Anterior cingulate cortex (tissue), 58 donors: ENCODE measurements around the gene CLSTN1.
A peak's percentile ranks its signal among the peaks of the same experiment; 100 is the strongest.

Experiments
- DNase-seq, 58 donors: peaks; one replicate each; lab custom pipeline; 2025; lab: John Stamatoyannopoulos, UW

The CLSTN1 gene

GRCh38 chr1:9852410-9853248 lies 28.9 kb upstream of the CLSTN1 start:
- DNase-seq: peak in 46 of 58 donors; percentile 22 to 92 (median 64)

- DNase-seq: peak in 1 of 58 donors; percentile 51
Observed at GRCh38 chr1:9852004-9852403, 28.2 kb upstream of the CLSTN1 start.

- no peak for DNase-seq
Observed at GRCh38 chr1:9850442-9851162, 26.8 kb upstream of the CLSTN1 start.

GRCh38 chr1:9849691-9850441 lies 26.1 kb upstream of the CLSTN1 start:
- DNase-seq: peak in 5 of 58 donors; percentile 16 to 53 (median 30)

GRCh38 chr1:9848022-9848421 lies 24.3 kb upstream of the CLSTN1 start:
- DNase-seq: peak in 13 of 58 donors; percentile 13 to 63 (median 35)

GRCh38 chr1:9847269-9847668 lies 23.5 kb upstream of the CLSTN1 start:
- no peak for DNase-seq

- no peak for DNase-seq
Observed at GRCh38 chr1:9846611-9847171, 22.9 kb upstream of the CLSTN1 start.

GRCh38 chr1:9845914-9846313 lies 22.1 kb upstream of the CLSTN1 start:
- peak in 1 of 58 donors; percentile 49 for DNase-seq

- no peak for DNase-seq
Observed at GRCh38 chr1:9844756-9845155, 21.0 kb upstream of the CLSTN1 start.

GRCh38 chr1:9844106-9844505 lies 20.3 kb upstream of the CLSTN1 start:
- DNase-seq: peak in 48 of 58 donors; percentile 27 to 89 (median 66)

- DNase-seq: no peak
Observed at GRCh38 chr1:9843576-9843945, 19.8 kb upstream of the CLSTN1 start.

GRCh38 chr1:9842781-9843575 lies 19.2 kb upstream of the CLSTN1 start:
- DNase-seq: peak in 23 of 58 donors; percentile 18 to 64 (median 41)

GRCh38 chr1:9842073-9842711 lies 18.4 kb upstream of the CLSTN1 start:
- no peak for DNase-seq

- DNase-seq: no peak
Observed at GRCh38 chr1:9841460-9841859, 17.7 kb upstream of the CLSTN1 start.

GRCh38 chr1:9840176-9840575 lies 16.4 kb upstream of the CLSTN1 start:
- no peak for DNase-seq

GRCh38 chr1:9838946-9839345 lies 15.2 kb upstream of the CLSTN1 start:
- peak in 14 of 58 donors; percentile 16 to 73 (median 38) for DNase-seq

- no peak for DNase-seq
Observed at GRCh38 chr1:9836632-9836960, 12.8 kb upstream of the CLSTN1 start.

- DNase-seq: peak in 31 of 58 donors; percentile 29 to 76 (median 45)
Observed at GRCh38 chr1:9835758-9836631, 12.2 kb upstream of the CLSTN1 start.
